ENCODE results near the gene CCNF.

Gene CCNF

DNA sequence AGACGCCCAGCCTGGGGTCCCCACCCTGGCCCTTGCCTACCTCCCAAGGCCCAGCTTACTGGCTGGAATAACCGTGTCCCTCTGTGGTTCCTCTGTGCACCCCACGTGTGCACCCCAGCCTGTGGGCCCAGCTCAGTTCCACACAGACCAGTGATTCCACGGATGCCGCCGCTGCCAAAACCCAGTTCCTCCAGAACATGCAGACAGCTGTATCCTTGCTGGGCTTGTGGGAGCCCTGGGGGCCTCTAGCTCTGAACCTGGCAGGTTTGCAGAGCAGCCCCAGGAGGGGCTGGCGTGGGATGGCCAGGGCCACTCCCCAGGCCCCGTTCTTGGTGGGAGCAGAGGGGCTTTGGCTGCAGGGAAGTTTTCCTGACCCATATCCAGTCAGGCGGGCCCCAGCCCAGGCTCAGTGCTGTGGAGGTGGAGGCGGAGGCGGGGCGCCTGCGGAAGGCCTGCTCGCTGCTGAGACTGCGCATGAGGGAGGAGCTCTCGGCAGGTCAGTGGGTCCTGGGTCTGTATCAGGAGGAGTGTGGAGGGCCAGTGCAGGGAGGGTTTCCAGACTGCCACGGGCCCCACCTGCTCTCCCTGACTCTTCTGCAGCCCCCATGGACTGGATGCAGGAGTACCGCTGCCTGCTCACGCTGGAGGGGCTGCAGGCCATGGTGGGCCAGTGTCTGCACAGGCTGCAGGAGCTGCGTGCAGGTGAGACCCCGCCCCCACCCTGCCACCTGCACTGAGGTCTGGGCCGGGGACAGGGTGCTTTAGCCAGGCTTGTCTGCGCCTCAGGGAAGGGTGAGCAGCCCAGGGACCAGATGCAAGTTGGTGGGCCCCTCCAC, 33.0 kb downstream of the CCNF start:
- Histone ChIP-seq H3K4me1 (peaks cover 9% of the 10 kb centered on the region), H3K4me3 (ENCODE audit: low read depth, low read length) (no peak overlapping the region), H3K79me2 (no peaks in the 10 kb centered on the region), H3K36me3 (ENCODE audit: control insufficient read depth, insufficient read depth, low read length) (no peaks in the 10 kb centered on the region), H3K4me2 (ENCODE audit: low read length) (no peak overlapping the region), H3K27ac (no peak overlapping the region), H2AFZ (no peak overlapping the region), H3K27me3 (ENCODE audit: control insufficient read depth, insufficient read depth, low read length) (no peaks in the 10 kb centered on the region), H3K9ac (no peak overlapping the region), H3K9me3 (ENCODE audit: control insufficient read depth, low read length) (no peaks in the 10 kb centered on the region)
- TF ChIP-seq, protein P1, sequence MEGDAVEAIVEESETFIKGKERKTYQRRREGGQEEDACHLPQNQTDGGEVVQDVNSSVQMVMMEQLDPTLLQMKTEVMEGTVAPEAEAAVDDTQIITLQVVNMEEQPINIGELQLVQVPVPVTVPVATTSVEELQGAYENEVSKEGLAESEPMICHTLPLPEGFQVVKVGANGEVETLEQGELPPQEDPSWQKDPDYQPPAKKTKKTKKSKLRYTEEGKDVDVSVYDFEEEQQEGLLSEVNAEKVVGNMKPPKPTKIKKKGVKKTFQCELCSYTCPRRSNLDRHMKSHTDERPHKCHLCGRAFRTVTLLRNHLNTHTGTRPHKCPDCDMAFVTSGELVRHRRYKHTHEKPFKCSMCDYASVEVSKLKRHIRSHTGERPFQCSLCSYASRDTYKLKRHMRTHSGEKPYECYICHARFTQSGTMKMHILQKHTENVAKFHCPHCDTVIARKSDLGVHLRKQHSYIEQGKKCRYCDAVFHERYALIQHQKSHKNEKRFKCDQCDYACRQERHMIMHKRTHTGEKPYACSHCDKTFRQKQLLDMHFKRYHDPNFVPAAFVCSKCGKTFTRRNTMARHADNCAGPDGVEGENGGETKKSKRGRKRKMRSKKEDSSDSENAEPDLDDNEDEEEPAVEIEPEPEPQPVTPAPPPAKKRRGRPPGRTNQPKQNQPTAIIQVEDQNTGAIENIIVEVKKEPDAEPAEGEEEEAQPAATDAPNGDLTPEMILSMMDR (IDR thresholded peaks at IDR 0.05), result no peak

DNA sequence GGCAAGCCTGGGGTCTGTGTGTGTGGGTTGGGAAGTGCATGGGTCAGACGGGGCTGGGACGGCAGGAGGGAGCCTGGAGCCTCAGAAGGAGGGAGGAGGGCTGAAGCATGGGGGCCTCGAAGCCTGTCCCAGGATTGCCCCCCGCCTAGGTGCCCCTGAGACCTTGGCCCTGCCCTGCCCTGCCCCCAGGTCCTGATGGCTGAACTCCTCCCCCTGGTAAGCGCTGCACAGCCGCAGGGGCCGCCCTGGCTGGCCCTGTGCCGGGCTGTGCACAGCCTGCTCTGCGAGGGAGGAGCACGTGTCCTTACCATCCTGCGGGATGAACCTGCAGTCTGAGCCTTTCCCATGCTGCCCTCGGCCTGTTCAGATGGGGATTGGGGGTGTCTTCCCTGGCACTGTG, 35.1 kb downstream of the CCNF start:
- Histone ChIP-seq H3K9ac (no peak overlapping the region), H3K9me3 (ENCODE audit: control insufficient read depth, low read length) (no peaks in the 10 kb centered on the region), H3K4me1 (peaks cover 12% of the 10 kb centered on the region), H3K79me2 (no peaks in the 10 kb centered on the region), H3K27ac (no peak overlapping the region), H3K4me3 (ENCODE audit: low read depth, low read length) (no peak overlapping the region), H3K36me3 (ENCODE audit: control insufficient read depth, insufficient read depth, low read length) (no peaks in the 10 kb centered on the region), H3K27me3 (ENCODE audit: control insufficient read depth, insufficient read depth, low read length) (no peaks in the 10 kb centered on the region), H2AFZ (no peak overlapping the region), H3K4me2 (ENCODE audit: low read length) (no peak overlapping the region)
- TF ChIP-seq, protein P1 (IDR thresholded peaks at IDR 0.05), result no peak

DNA sequence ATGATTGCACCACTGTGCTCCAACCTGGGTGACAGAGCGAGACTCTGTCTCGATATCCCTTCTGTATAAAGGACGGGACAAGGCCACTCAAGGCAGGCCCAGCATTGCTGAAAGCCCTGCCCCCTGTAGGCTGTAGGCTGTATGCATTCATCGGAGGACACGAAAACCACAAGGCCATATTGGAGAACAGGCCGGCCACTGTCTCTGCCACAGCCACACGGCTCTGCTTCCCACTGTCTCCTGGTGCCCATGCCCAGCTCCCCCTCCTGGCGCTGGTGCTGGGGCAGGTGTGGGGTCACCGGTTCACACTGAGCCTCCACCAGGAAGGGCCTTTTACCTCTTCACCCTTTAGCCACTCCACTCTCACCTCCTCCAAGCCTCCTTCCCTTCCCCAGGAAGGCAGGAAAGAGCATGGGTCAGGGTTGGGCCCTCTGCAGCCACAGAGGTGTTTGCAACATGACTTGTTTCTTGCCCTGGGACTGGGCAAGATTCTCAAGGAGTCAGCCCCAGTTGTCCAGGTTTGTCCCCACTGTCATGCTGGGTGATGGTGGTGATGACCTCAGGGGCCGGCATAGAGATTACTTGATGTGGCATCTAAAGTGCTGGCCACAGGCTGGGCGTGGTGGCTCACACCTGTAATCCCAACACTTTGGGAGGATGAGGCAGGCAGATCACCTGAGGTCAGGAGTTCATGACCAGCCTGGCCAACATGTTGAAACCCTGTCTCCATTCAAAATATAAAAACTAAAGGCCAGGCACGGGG, 36.6 kb downstream of the CCNF start:
- Histone ChIP-seq H3K27ac (no peak overlapping the region), H3K4me1 (peaks cover 9% of the 10 kb centered on the region), H3K4me2 (ENCODE audit: low read length) (no peak overlapping the region), H2AFZ (no peak overlapping the region), H3K4me3 (ENCODE audit: low read depth, low read length) (no peak overlapping the region), H3K36me3 (ENCODE audit: control insufficient read depth, insufficient read depth, low read length) (no peaks in the 10 kb centered on the region), H3K79me2 (no peaks in the 10 kb centered on the region), H3K9me3 (ENCODE audit: control insufficient read depth, low read length) (no peaks in the 10 kb centered on the region), H3K9ac (no peak overlapping the region), H3K27me3 (ENCODE audit: control insufficient read depth, insufficient read depth, low read length) (no peaks in the 10 kb centered on the region)
- TF ChIP-seq, protein P1 (IDR thresholded peaks at IDR 0.05), result no peak

DNA sequence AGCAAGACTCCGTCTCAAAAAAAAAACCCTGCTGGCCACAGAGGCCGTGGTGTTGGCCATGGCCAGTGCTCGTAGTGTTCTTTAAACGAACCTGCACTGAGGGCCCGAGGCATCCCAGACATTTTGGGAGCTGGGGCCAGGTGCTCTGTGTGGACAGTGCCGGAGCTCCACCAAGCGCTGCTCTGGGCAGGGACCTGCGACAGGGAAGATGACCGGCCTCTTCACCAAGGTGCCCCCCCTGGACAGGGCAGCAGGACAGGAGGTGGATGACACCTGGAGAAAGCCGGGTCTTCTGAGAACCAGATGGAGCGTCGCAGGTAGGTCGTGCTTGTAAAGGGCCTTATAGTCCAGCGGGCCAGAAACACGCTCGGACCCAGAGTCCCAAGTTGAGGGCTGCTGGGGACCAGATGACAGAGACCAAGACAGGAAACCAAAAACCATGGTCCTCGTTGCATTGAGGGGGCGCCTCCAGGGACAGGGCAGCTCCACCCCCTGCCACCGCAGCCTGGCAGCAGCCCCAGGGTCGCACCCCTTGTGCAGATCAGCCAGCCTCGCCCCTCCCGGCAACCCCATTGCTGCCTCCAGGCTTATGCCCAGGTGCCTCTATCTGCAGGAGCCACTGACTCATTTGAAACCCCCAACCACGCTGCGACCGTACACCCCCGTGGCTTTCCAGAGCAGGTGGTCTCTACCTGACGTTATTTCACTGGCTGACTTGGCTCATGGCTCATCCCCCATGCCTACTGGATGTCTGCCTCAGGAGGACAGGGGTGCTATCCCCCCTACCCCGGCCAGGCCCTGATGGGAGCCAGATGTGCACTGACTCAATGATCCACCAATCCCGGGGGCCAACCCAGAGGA, 37.6 kb downstream of the CCNF start:
- Histone ChIP-seq H3K27ac (no peak overlapping the region), H2AFZ (peak overlapping the region; percentile 79), H3K4me2 (ENCODE audit: low read length) (no peak overlapping the region), H3K9ac (no peak overlapping the region), H3K9me3 (ENCODE audit: control insufficient read depth, low read length) (no peaks in the 10 kb centered on the region), H3K4me1 (peaks cover 9% of the 10 kb centered on the region), H3K79me2 (no peaks in the 10 kb centered on the region), H3K4me3 (ENCODE audit: low read depth, low read length) (no peak overlapping the region), H3K36me3 (ENCODE audit: control insufficient read depth, insufficient read depth, low read length) (no peaks in the 10 kb centered on the region), H3K27me3 (ENCODE audit: control insufficient read depth, insufficient read depth, low read length) (no peaks in the 10 kb centered on the region)
- TF ChIP-seq, protein P1 (IDR thresholded peaks at IDR 0.05), result no peak
